DND-41 (cell line): ENCODE measurements around the gene TRIM7.

Experiments
- EZH2 ChIP-seq: IDR thresholded peaks from 3 replicates; pipeline ENCODE4 v1.6.1; 2012; ENCODE audit warnings: borderline replicate concordance, low read depth, mild to moderate bottlenecking, moderate library complexity, low read length, inconsistent platforms; ENCODE audit not compliant: severe bottlenecking
- TF ChIP-seq, protein P1 (sequence below): IDR thresholded peaks from 2 replicates; pipeline ENCODE4 v1.5.1; 2012; ENCODE audit warnings: borderline replicate concordance, low read length, moderate library complexity, mild to moderate bottlenecking; ENCODE audit not compliant: poor library complexity, severe bottlenecking; ENCODE audit errors: extremely low read depth

DNA sequence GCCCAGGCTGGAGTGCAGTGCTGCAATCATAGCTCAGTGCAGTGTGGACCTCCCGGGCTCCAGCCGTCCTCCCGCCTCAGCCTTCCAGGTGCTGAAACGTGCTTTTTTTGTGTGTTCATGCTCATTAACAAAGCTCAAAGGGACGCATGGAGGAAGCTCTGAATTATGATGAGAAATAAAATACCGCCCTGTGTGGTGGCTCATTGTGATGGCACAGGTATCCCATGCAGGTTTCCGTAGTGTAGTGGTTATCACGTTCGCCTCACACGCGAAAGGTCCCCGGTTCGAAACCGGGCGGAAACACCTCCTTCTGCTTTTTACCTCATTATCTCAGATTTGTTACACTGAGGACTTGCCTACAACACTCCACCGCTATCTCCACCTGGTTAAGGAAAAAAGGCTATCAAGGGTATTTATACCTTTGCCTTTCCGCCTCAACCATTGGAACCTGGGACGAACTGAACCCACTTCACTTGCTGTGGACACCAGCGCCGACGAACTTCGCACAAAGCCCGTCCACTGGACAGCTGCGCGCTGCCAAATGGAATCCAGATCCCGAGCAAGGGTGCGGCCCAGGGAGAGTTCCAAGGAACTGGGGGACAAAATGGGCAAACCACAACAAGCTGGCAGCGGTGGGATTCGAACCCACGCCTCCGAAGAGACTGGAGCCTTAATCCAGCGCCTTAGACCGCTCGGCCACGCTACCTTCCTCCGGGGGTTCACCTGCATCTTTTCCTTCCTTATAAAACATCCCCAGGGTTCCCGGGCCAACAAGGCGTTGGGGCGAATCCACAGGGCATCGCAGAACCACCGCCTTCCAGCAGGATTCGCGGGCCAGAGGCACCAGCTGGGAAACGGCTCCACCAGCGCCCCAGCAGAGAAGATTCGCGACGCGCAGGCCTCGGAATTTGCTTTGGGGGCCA is 31.3 kb downstream of the TRIM7 start:
- TF ChIP-seq, protein P1, sequence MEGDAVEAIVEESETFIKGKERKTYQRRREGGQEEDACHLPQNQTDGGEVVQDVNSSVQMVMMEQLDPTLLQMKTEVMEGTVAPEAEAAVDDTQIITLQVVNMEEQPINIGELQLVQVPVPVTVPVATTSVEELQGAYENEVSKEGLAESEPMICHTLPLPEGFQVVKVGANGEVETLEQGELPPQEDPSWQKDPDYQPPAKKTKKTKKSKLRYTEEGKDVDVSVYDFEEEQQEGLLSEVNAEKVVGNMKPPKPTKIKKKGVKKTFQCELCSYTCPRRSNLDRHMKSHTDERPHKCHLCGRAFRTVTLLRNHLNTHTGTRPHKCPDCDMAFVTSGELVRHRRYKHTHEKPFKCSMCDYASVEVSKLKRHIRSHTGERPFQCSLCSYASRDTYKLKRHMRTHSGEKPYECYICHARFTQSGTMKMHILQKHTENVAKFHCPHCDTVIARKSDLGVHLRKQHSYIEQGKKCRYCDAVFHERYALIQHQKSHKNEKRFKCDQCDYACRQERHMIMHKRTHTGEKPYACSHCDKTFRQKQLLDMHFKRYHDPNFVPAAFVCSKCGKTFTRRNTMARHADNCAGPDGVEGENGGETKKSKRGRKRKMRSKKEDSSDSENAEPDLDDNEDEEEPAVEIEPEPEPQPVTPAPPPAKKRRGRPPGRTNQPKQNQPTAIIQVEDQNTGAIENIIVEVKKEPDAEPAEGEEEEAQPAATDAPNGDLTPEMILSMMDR = no peak
- TF ChIP-seq EZH2 = no peak
